Neural cell (in vitro differentiated cells): ENCODE results near the gene IRF8.

Experiments used
- EZH2 ChIP-seq: fragments of 200-600, 300-800 bp; shearing (Covaris generic), sonication (generic); IDR thresholded peaks from 2 replicates; pipeline ENCODE4 v1.6.1; 2014; ENCODE audit warnings: antibody characterized with exemption, low read length, borderline replicate concordance, mild to moderate bottlenecking; ENCODE audit not compliant: insufficient read depth, poor library complexity, severe bottlenecking
- TF ChIP-seq, protein P1 (sequence below): fragments of 450-650 bp; IDR thresholded peaks from 2 replicates; pipeline ENCODE4 v1.5.1; 2014; ENCODE audit warnings: antibody characterized with exemption, mild to moderate bottlenecking, moderate library complexity; ENCODE audit not compliant: poor library complexity, severe bottlenecking

DNA sequence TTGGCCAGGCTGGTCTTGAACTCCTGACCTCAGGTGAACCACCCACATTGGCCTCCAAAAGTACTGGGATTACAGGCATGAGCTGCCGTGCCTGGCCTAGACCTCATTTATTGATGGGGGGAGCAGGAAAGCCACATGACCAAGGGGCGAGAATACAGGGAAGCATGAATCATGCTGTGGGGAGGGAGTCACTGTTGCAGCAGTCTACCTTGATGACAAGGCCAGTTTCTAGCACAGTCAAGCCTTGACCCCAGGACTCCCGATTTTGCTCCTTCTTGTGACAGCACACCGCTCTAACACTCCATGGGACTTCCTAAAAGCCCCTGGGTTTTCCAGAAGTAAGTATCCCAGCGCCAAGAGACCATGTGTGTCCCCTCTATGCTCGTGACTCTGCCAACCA, 42.9 kb upstream of the IRF8 start:
- TF ChIP-seq EZH2: no peak
- TF ChIP-seq, protein P1, sequence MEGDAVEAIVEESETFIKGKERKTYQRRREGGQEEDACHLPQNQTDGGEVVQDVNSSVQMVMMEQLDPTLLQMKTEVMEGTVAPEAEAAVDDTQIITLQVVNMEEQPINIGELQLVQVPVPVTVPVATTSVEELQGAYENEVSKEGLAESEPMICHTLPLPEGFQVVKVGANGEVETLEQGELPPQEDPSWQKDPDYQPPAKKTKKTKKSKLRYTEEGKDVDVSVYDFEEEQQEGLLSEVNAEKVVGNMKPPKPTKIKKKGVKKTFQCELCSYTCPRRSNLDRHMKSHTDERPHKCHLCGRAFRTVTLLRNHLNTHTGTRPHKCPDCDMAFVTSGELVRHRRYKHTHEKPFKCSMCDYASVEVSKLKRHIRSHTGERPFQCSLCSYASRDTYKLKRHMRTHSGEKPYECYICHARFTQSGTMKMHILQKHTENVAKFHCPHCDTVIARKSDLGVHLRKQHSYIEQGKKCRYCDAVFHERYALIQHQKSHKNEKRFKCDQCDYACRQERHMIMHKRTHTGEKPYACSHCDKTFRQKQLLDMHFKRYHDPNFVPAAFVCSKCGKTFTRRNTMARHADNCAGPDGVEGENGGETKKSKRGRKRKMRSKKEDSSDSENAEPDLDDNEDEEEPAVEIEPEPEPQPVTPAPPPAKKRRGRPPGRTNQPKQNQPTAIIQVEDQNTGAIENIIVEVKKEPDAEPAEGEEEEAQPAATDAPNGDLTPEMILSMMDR: no peak
